C4-2B (cell line): ENCODE measurements around the gene PIAS1.

Source experiments
- ZFX ChIP-seq: fragments of 450-650 bp; IDR thresholded peaks from 2 replicates; pipeline ENCODE4 v1.6.1; 2017
- TF ChIP-seq, protein P1 (sequence below): fragments of 450-650 bp; conservative IDR thresholded peaks from 2 replicates; pipeline ENCODE4 v1.5.1; 2017; ENCODE audit warnings: mild to moderate bottlenecking

GRCh38 chr15:68056097-68056865 lies 2.2 kb downstream of the PIAS1 start:
- TF ChIP-seq, protein P1, sequence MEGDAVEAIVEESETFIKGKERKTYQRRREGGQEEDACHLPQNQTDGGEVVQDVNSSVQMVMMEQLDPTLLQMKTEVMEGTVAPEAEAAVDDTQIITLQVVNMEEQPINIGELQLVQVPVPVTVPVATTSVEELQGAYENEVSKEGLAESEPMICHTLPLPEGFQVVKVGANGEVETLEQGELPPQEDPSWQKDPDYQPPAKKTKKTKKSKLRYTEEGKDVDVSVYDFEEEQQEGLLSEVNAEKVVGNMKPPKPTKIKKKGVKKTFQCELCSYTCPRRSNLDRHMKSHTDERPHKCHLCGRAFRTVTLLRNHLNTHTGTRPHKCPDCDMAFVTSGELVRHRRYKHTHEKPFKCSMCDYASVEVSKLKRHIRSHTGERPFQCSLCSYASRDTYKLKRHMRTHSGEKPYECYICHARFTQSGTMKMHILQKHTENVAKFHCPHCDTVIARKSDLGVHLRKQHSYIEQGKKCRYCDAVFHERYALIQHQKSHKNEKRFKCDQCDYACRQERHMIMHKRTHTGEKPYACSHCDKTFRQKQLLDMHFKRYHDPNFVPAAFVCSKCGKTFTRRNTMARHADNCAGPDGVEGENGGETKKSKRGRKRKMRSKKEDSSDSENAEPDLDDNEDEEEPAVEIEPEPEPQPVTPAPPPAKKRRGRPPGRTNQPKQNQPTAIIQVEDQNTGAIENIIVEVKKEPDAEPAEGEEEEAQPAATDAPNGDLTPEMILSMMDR, result no peak
- TF ChIP-seq ZFX, result no peak
